NCI-H748 treated with DMSO at 0.1 percent for 48 hours (cell line): Measurements from ENCODE around the gene ATXN1.

Source experiments
- DNase-seq: peaks from one replicate; lab custom pipeline; 2025; lab: John Stamatoyannopoulos, UW

Gene ATXN1

GRCh38 chr6:16438718-16439591 is 322.3 kb downstream of the ATXN1 start:
- no peak for DNase-seq

- DNase-seq = no peak
Measured at GRCh38 chr6:16437984-16438383, 323.3 kb downstream of the ATXN1 start.

- no peak for DNase-seq
Measured at GRCh38 chr6:16437095-16437494, 324.2 kb downstream of the ATXN1 start.

GRCh38 chr6:16436550-16436949 is 324.7 kb downstream of the ATXN1 start:
- DNase-seq = no peak

GRCh38 chr6:16434885-16435284 is 326.4 kb downstream of the ATXN1 start:
- no peak for DNase-seq

- no peak for DNase-seq
Measured at GRCh38 chr6:16433338-16433890, 327.8 kb downstream of the ATXN1 start.

GRCh38 chr6:16432075-16433032 is 328.9 kb downstream of the ATXN1 start:
- no peak for DNase-seq

- no peak for DNase-seq
Measured at GRCh38 chr6:16431106-16431505, 330.2 kb downstream of the ATXN1 start.

GRCh38 chr6:16430391-16431089 is 330.7 kb downstream of the ATXN1 start:
- DNase-seq = no peak

GRCh38 chr6:16429669-16430068 is 331.6 kb downstream of the ATXN1 start:
- DNase-seq = no peak

- DNase-seq = no peak
Measured at GRCh38 chr6:16427124-16427523, 334.1 kb downstream of the ATXN1 start.

- no peak for DNase-seq
Measured at GRCh38 chr6:16425881-16426615, 335.2 kb downstream of the ATXN1 start.

- DNase-seq = no peak
Measured at GRCh38 chr6:16421462-16421960, 339.7 kb downstream of the ATXN1 start.

- DNase-seq = no peak
Measured at GRCh38 chr6:16420715-16421461, 340.4 kb downstream of the ATXN1 start.

- DNase-seq = no peak
Measured at GRCh38 chr6:16420337-16420714, 340.9 kb downstream of the ATXN1 start.

- no peak for DNase-seq
Measured at GRCh38 chr6:16419636-16420336, 341.5 kb downstream of the ATXN1 start.

- no peak for DNase-seq
Measured at GRCh38 chr6:16418151-16418550, 343.1 kb downstream of the ATXN1 start.

- DNase-seq = no peak
Measured at GRCh38 chr6:16415677-16416076, 345.6 kb downstream of the ATXN1 start.

- DNase-seq = no peak
Measured at GRCh38 chr6:16414205-16414604, 347.1 kb downstream of the ATXN1 start.

GRCh38 chr6:16413399-16413798 is 347.9 kb downstream of the ATXN1 start:
- no peak for DNase-seq
